Measurements from ENCODE around the gene PIGV. TPM values are rescaled to one million over a fixed set of nuclear protein-coding genes. Genes with fewer than 3 reads are reported as not detected.
A peak's percentile ranks its signal among the peaks of the same experiment; 100 is the strongest.

Gene PIGV
- total RNA-seq, 1 experiment from 2014 or later, result 30.8 TPM

DNA sequence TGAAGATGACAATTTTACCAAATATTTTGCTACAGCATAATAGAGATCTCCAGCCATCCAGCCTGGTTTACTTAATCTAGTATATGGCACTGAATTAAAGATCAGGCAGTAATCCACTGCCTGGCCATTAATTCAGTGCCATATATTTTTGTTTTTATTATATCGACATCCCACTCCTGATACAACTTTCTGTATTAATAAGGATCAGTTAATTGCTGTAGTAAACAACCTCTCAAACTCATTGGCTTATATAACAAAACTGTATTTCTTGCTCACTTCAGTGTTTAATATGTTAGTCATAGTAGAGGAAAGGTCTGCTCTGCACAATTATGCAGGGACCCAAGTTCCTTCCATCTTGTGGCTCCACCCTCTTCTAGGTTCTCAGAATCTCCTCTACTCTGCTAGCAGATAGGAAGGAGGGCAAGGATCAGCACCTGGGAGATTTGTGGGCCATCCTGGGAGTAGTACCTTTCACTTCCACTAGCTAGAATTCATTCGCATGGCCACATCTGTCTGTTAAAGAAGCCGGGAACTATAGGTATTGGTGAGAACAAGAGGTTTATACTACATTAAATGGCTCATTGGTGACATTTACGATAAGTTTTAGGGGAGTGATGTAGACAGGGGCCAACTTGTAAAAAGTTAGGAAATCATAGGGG, 35.1 kb downstream of the PIGV start:
- TF ChIP-seq, protein P1, sequence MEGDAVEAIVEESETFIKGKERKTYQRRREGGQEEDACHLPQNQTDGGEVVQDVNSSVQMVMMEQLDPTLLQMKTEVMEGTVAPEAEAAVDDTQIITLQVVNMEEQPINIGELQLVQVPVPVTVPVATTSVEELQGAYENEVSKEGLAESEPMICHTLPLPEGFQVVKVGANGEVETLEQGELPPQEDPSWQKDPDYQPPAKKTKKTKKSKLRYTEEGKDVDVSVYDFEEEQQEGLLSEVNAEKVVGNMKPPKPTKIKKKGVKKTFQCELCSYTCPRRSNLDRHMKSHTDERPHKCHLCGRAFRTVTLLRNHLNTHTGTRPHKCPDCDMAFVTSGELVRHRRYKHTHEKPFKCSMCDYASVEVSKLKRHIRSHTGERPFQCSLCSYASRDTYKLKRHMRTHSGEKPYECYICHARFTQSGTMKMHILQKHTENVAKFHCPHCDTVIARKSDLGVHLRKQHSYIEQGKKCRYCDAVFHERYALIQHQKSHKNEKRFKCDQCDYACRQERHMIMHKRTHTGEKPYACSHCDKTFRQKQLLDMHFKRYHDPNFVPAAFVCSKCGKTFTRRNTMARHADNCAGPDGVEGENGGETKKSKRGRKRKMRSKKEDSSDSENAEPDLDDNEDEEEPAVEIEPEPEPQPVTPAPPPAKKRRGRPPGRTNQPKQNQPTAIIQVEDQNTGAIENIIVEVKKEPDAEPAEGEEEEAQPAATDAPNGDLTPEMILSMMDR (conservative IDR thresholded peaks at IDR 0.05), result no peak
- no peak for TF ChIP-seq EZH2 (IDR thresholded peaks at IDR 0.05; ENCODE audit: low read depth)
- H3K4me3 ChIP-seq, result no peak overlapping the region
- H3F3A ChIP-seq (ENCODE audit: insufficient read depth, low read depth), result peaks cover 20% of the 10 kb centered on the region
- intact Hi-C loops (cut with micrococcal nuclease; ENCODE audit: unreplicated experiment), result no loop called here
- H4K20me1 ChIP-seq (ENCODE audit: insufficient read depth), result no peaks in the 10 kb centered on the region
- H3K4me1 ChIP-seq (replicated peaks; ENCODE audit: insufficient read depth), result peaks cover 28% of the 10 kb centered on the region
- no peak overlapping the region for H2AFZ ChIP-seq
- peaks cover 12% of the 10 kb centered on the region for H3K79me2 ChIP-seq (ENCODE audit: low read depth)
- ChIA-PET CTCF (interaction anchor here (0.6 kb wide), 1 partner anchor 14 kb away, joined by 3 read pairs; no protein-coding TSS in a partner anchor), POLR2A (ENCODE audit: unreplicated experiment) (interaction anchor here (0.6 kb wide), 1 partner anchor 39 kb away, joined by 7 read pairs; no protein-coding TSS in a partner anchor)
- no peak overlapping the region for H3K27ac ChIP-seq
- H3K4me2 ChIP-seq, result no peak overlapping the region
- H3K9me2 ChIP-seq (ENCODE audit: insufficient read depth), result no peaks in the 10 kb centered on the region
- no TSS peak for BruUV-seq (replicated peaks)
- no peaks in the 10 kb centered on the region for H3K36me3 ChIP-seq (ENCODE audit: low read depth)
- H3K9me3 ChIP-seq (ENCODE audit: insufficient read depth, low read depth), result no peaks in the 10 kb centered on the region
- H3K27me3 ChIP-seq (ENCODE audit: insufficient read depth, low read depth), result no peaks in the 10 kb centered on the region
- DNase-seq, result no peak

- peaks cover 30% of the 10 kb centered on the region for H3K79me2 ChIP-seq (ENCODE audit: low read depth)
- ChIA-PET POLR2A (ENCODE audit: unreplicated experiment) (interaction anchor here (0.6 to 0.8 kb wide), 2 partner anchors 40 to 132 kb away, joined by 4 to 6 read pairs; no protein-coding TSS in a partner anchor), CTCF (interaction anchor here (0.6 kb wide), 1 partner anchor 148 kb away, joined by 4 read pairs; no protein-coding TSS in a partner anchor)
- H3K4me1 ChIP-seq (replicated peaks; ENCODE audit: insufficient read depth), result peaks cover 34% of the 10 kb centered on the region
- peak overlapping the region; percentile 49; the same call in 1 of the 2 replicates for H2AFZ ChIP-seq
- no peaks in the 10 kb centered on the region for H3K27me3 ChIP-seq (ENCODE audit: insufficient read depth, low read depth)
- H3K36me3 ChIP-seq (ENCODE audit: low read depth), result no peaks in the 10 kb centered on the region; the same call in 1 of the 2 replicates
- H3K9me2 ChIP-seq (ENCODE audit: insufficient read depth), result no peaks in the 10 kb centered on the region
- no peaks in the 10 kb centered on the region for H4K20me1 ChIP-seq (ENCODE audit: insufficient read depth)
- no peaks in the 10 kb centered on the region for H3K9me3 ChIP-seq (ENCODE audit: insufficient read depth, low read depth)
- peak overlapping the region; percentile 86 for H3K4me2 ChIP-seq
- no TSS peak for BruUV-seq (replicated peaks)
- TF ChIP-seq EZH2 (IDR thresholded peaks at IDR 0.05; ENCODE audit: low read depth), result no peak
- TF ChIP-seq, protein P1 (conservative IDR thresholded peaks at IDR 0.05), result no peak
- H3K4me3 ChIP-seq, result no peak overlapping the region
- peak overlapping the region; percentile 94 for H3K27ac ChIP-seq
- intact Hi-C loops (cut with micrococcal nuclease; ENCODE audit: unreplicated experiment), result loop anchor here (1.0 kb wide), 2 partner anchors 25 to 39 kb away; partner anchors contain the start of gene SFN
- peaks cover 20% of the 10 kb centered on the region for H3F3A ChIP-seq (ENCODE audit: insufficient read depth, low read depth)
- DNase-seq, result peak; percentile 38 to 90
Measured at GRCh38 chr1:26824731-26825130, 37.0 kb downstream of the PIGV start.

- TF ChIP-seq EZH2 (IDR thresholded peaks at IDR 0.05; ENCODE audit: low read depth), result no peak
- TF ChIP-seq, protein P1 (conservative IDR thresholded peaks at IDR 0.05), result no peak; the same call in 1 of the 2 replicates
- Histone ChIP-seq H3K27ac (peak within 1 kb of the TSS; percentile 94), H3F3A (ENCODE audit: insufficient read depth, low read depth) (peaks cover 20% of the 10 kb centered on the region), H2AFZ (peak within 1 kb of the TSS; percentile 82), H4K20me1 (ENCODE audit: insufficient read depth) (no peaks in the 10 kb centered on the region; the same call in 1 of the 2 replicates), H3K4me1 (replicated peaks; ENCODE audit: insufficient read depth) (peaks cover 34% of the 10 kb centered on the region), H3K79me2 (ENCODE audit: low read depth) (peaks cover 44% of the 10 kb centered on the region), H3K27me3 (ENCODE audit: insufficient read depth, low read depth) (no peaks in the 10 kb centered on the region), H3K4me3 (peak within 1 kb of the TSS; percentile 62; the same call in 1 of the 2 replicates), H3K36me3 (ENCODE audit: low read depth) (no peaks in the 10 kb centered on the region; the same call in 1 of the 2 replicates), H3K9me2 (ENCODE audit: insufficient read depth) (no peaks in the 10 kb centered on the region), H3K4me2 (peak within 1 kb of the TSS; percentile 86), H3K9me3 (ENCODE audit: insufficient read depth, low read depth) (no peaks in the 10 kb centered on the region)
- peak in 1 of 2 experiments; percentile 70 for DNase-seq
- no TSS peak for BruUV-seq (replicated peaks)
- ChIA-PET POLR2A (ENCODE audit: unreplicated experiment) (interaction anchor here (0.6 to 0.9 kb wide), 4 partner anchors 20 to 109 kb away, joined by 5 to 9 read pairs (median 6); partner anchors contain the start of gene GPATCH3), CTCF (no interaction called here)
- intact Hi-C loops (cut with micrococcal nuclease; ENCODE audit: unreplicated experiment), result no loop called here
Measured at GRCh38 chr1:26826261-26827105, 38.7 kb downstream of the PIGV start, which contains the start of gene ZDHHC18. Gene ZDHHC18, plus strand, starts transcription at chr1:26826688. Its CDS starts 117 bp downstream, at chr1:26826805.

All from PC-9 (cell line).